Activated B cell treated with CpG ODN at 0.5 μM for 24 hours (primary cell): ENCODE data around the gene CHAT. TPM values are rescaled to one million over a fixed set of nuclear protein-coding genes. Genes with fewer than 3 reads are reported as not detected.

Experiments
- ATAC-seq: fragments of 200-7000 bp; cut with Tn5 transposase; one replicate; pipeline ENCODE4 v1.10.0; 2021; ENCODE audit warnings: low read depth, mild to moderate bottlenecking, moderate library complexity
- CTCF ChIA-PET: fragments of 350-600 bp; sonication (Branson Sonifier 250); formaldehyde crosslinking; loops from one replicate; lab custom pipeline; 2021; ENCODE audit warnings: antibody characterized with exemption; lab: Charles Lee
- POLR2A ChIA-PET: fragments of 350-600 bp; sonication (Branson Sonifier 250); formaldehyde crosslinking; loops from one replicate; lab custom pipeline; 2021; ENCODE audit warnings: antibody characterized with exemption; lab: Charles Lee
- DNase-seq: peaks from one replicate; pipeline ENCODE4 v3.0.0; 2022
- H3K27ac Mint-ChIP-seq: one replicate; pipeline ENCODE4 v1.8.0; 2020; ENCODE audit warnings: mixed read lengths
- H3K27me3 Mint-ChIP-seq: one replicate; pipeline ENCODE4 v1.8.0; 2021; ENCODE audit warnings: mixed read lengths
- H3K36me3 Mint-ChIP-seq: one replicate; pipeline ENCODE4 v1.8.0; 2021; ENCODE audit warnings: low read depth, mixed read lengths
- H3K4me1 Mint-ChIP-seq: one replicate; pipeline ENCODE4 v1.8.0; 2021; ENCODE audit warnings: mixed read lengths
- H3K4me3 Mint-ChIP-seq: one replicate; pipeline ENCODE4 v1.8.0; 2020; ENCODE audit warnings: mild to moderate bottlenecking, mixed read lengths
- H3K9me3 Mint-ChIP-seq: one replicate; pipeline ENCODE4 v1.8.0; 2020; ENCODE audit warnings: mixed read lengths
- intact Hi-C: fragments of 100-400 bp; cut with micrococcal nuclease; formaldehyde crosslinking; loops from one replicate; pipeline ENCODE4 v1.15.1; 2024
- total RNA-seq: library from RNA; stranded (reverse); gene quantifications from 2 replicates; pipeline ENCODE4 v1.2.3, GENCODE V29; 2022
- TF ChIP-seq, protein P1 (sequence below): fragments of 200-600 bp; IDR thresholded peaks from one replicate; pipeline ENCODE4 v1.8.0; 2022; ENCODE audit warnings: antibody characterized with exemption, mild to moderate bottlenecking

CHAT gene
- total RNA-seq, 1 donor from 2014 or later = not detected

DNA sequence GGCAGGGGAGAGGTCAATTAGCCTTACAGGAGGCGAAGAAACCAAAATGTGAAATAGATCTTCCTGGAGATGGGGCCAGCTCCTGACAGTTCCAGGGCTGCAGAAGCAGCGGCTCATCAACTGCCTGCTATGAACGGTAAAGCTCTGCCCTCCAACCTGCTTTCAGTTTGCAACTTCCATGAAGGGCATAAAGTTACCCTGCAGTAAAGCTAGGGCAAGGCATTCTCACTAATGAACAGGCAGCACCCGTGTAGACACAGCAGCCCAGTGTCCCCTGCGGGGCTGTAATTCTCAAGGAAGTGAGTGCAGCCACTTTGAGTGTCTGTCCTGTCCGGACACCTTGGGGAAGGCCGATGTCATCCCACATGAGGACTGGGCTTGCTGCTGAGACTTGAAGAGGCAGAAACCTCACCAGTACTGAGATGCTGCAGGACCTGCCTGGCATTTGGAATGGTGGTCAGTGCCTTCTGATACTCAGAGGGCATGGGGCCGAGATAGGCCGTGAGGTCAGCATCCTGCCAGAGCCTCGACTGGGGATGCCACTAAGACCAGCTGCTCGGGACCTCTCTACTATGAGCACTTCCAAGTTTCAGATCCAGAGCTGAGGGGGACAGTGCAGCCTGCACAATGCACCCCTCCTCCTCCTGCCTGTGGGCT lies 39.6 kb downstream of the CHAT start:
- Mint-ChIP-seq H3K4me1 (peaks cover 8% of the 10 kb centered on the region), H3K27ac (no peak overlapping the region), H3K9me3 (no peaks in the 10 kb centered on the region), H3K27me3 (peaks cover 20% of the 10 kb centered on the region), H3K36me3 (no peaks in the 10 kb centered on the region), H3K4me3 (no peak overlapping the region)
- intact Hi-C loops = no loop called here
- CTCF ChIA-PET = no interaction called here
- POLR2A ChIA-PET = no interaction called here
- TF ChIP-seq, protein P1, sequence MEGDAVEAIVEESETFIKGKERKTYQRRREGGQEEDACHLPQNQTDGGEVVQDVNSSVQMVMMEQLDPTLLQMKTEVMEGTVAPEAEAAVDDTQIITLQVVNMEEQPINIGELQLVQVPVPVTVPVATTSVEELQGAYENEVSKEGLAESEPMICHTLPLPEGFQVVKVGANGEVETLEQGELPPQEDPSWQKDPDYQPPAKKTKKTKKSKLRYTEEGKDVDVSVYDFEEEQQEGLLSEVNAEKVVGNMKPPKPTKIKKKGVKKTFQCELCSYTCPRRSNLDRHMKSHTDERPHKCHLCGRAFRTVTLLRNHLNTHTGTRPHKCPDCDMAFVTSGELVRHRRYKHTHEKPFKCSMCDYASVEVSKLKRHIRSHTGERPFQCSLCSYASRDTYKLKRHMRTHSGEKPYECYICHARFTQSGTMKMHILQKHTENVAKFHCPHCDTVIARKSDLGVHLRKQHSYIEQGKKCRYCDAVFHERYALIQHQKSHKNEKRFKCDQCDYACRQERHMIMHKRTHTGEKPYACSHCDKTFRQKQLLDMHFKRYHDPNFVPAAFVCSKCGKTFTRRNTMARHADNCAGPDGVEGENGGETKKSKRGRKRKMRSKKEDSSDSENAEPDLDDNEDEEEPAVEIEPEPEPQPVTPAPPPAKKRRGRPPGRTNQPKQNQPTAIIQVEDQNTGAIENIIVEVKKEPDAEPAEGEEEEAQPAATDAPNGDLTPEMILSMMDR = no peak
- DNase-seq = no peak
- ATAC-seq = no peak

DNA sequence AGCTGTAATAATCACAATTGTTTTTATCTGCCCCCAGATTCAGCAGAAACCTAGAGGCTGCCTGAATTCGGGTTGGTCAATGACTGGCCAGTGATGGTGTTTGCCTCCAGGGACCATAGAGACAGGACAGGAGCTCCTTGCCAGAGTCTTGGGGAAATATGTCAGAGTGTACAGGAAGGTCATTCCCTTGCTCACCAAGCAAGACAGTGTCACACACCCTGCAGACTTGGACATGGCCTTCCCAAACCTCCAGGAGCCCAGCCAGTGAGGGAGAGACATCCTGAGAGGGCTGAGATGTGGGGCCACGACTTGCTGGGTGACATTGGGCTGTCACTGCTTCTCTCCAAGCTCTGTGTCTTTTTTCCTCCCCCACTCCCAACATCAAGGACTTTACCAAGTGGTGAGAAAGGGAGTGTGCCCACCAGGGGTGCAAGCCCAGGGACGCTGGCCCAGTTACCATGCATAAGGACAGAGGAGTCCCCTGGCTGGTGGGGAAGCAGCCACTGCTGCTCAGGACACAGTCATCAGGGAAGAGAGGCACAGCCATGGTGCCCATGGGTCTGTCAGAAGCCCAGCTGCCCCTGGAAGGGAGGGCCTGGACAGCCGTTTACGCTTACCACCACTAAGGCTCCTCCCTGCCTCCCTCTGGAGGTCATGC lies 40.3 kb downstream of the CHAT start:
- TF ChIP-seq, protein P1 = no peak
- peaks cover 20% of the 10 kb centered on the region for H3K27me3 Mint-ChIP-seq
- no peak overlapping the region for H3K27ac Mint-ChIP-seq
- peaks cover 3% of the 10 kb centered on the region for H3K9me3 Mint-ChIP-seq
- no peaks in the 10 kb centered on the region for H3K36me3 Mint-ChIP-seq
- ATAC-seq (no peak), DNase-seq (no peak)
- H3K4me1 Mint-ChIP-seq = peaks cover 7% of the 10 kb centered on the region
- no peak overlapping the region for H3K4me3 Mint-ChIP-seq
- ChIA-PET CTCF (no interaction called here), POLR2A (no interaction called here)
- intact Hi-C loops = no loop called here

DNA sequence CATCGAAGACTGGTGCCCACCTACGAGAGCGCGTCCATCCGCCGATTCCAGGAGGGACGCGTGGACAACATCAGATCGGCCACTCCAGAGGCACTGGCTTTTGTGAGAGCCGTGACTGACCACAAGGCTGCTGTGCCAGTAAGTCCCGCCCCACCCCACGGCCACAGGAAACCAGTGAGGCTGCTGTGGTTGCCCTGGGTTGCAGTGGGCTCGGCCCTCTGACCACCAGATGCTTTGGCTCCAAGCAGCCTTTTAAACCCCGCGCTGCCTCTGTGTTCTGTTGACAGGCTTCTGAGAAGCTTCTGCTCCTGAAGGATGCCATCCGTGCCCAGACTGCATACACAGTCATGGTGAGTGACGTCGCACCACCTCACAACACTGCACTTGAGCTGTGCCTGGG lies 41.3 kb downstream of the CHAT start:
- Mint-ChIP-seq H3K4me1 (peaks cover under 1% of the 10 kb centered on the region), H3K27me3 (peaks cover 18% of the 10 kb centered on the region), H3K36me3 (no peaks in the 10 kb centered on the region), H3K27ac (no peak overlapping the region), H3K4me3 (no peak overlapping the region), H3K9me3 (peaks cover 7% of the 10 kb centered on the region)
- ChIA-PET CTCF (no interaction called here), POLR2A (no interaction called here)
- no peak for DNase-seq
- ATAC-seq = no peak
- TF ChIP-seq, protein P1 = no peak
- intact Hi-C loops = no loop called here

DNA sequence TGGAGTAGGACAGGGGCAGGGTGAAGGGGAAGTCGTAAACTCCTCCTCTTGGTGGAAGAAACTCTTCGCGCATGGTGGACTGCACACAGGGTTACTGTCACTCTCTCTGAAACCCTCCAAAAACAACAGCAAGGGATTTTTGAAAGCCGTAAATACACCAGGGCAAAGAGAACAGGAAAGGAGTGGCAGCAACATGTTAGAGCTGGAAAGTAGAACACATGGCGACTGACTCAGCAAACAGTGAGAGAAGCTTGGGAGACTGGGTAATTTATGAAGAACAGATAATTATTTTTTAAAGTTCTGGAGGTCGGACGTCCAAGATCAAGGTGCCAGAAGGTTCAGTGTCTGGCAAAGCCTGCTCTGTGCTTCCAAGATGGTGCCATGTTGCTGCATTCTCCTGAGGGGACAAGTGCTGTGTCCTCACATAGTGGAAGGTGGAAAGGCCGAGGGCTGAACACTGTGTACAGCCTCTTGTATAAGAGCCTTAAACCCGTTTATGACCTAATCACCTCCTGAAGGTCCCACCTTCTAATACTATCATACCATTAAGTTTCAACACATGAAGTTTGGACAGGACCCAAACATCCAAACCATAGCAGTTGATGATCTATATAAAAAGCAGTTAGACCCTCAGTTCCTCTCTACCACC lies 43.1 kb downstream of the CHAT start:
- TF ChIP-seq, protein P1 = no peak
- DNase-seq = no peak
- POLR2A ChIA-PET = no interaction called here

DNA sequence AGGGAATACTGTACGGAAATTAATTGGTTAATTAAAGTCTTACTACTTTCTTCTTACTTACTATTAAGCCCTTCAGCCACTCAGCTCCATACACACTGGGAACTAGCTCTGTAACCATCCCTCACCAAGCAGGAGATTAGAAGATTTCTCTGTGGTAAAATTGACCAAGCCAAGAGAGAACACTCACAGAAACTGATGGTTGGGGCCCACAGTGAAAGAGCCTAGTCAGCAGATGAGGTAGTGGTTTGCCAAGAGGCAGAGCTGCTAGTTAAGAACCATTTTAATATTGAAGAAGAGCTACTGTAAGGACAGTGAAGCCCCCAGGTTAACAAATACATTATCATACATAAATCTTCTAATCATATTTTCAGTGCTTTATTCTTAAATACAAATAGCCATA lies 43.8 kb downstream of the CHAT start:
- H3K4me3 Mint-ChIP-seq = no peak overlapping the region
- TF ChIP-seq, protein P1 = no peak
- H3K36me3 Mint-ChIP-seq = no peaks in the 10 kb centered on the region
- no peaks in the 10 kb centered on the region for H3K4me1 Mint-ChIP-seq
- H3K27me3 Mint-ChIP-seq = peaks cover 11% of the 10 kb centered on the region
- peaks cover 7% of the 10 kb centered on the region for H3K9me3 Mint-ChIP-seq
- intact Hi-C loops = no loop called here
- CTCF ChIA-PET = no interaction called here
- H3K27ac Mint-ChIP-seq = no peak overlapping the region
- POLR2A ChIA-PET = no interaction called here
- ATAC-seq = no peak
- DNase-seq = no peak

More for the DNA sequence above, 43.1 kb downstream of the CHAT start:
- intact Hi-C loops = no loop called here
- no peak for ATAC-seq
- peaks cover 7% of the 10 kb centered on the region for H3K9me3 Mint-ChIP-seq
- no peak overlapping the region for H3K4me3 Mint-ChIP-seq
- CTCF ChIA-PET = no interaction called here
- peaks cover 14% of the 10 kb centered on the region for H3K27me3 Mint-ChIP-seq
- no peak overlapping the region for H3K27ac Mint-ChIP-seq
- H3K36me3 Mint-ChIP-seq = no peaks in the 10 kb centered on the region
- no peaks in the 10 kb centered on the region for H3K4me1 Mint-ChIP-seq
